Vagina (tissue), 2 donors: Measurements from ENCODE around the gene BAIAP2L1.

Experiments used
- POLR2A ChIP-seq, 2 donors: fragments of 450-650 bp; IDR thresholded peaks; one replicate each; pipeline ENCODE4 v1.6.1; 2017; ENCODE audit warnings: antibody characterized with exemption in 2 of 2, mild to moderate bottlenecking in 2 of 2, moderate library complexity in 2 of 2
- POLR2AphosphoS5 ChIP-seq, 2 donors: sonication (generic); formaldehyde crosslinking; IDR thresholded peaks; one replicate each; pipeline ENCODE4 v1.9.0; 2017; ENCODE audit warnings: antibody characterized with exemption in 2 of 2, mild to moderate bottlenecking in 2 of 2, low read depth in 1 of 2; ENCODE audit not compliant: insufficient read depth in 1 of 2
- TF ChIP-seq, protein P1 (sequence below), 3 experiments: fragments of 450-650 bp in 2 of 3; fragments of 200-600 bp in 1 of 3; sonication (generic) in 1 of 3; IDR thresholded peaks; one replicate each; pipeline ENCODE4 v1.5.1; 2017 to 2019; ENCODE audit warnings: antibody characterized with exemption in 3 of 3, mild to moderate bottlenecking in 2 of 3, moderate library complexity in 2 of 3

DNA sequence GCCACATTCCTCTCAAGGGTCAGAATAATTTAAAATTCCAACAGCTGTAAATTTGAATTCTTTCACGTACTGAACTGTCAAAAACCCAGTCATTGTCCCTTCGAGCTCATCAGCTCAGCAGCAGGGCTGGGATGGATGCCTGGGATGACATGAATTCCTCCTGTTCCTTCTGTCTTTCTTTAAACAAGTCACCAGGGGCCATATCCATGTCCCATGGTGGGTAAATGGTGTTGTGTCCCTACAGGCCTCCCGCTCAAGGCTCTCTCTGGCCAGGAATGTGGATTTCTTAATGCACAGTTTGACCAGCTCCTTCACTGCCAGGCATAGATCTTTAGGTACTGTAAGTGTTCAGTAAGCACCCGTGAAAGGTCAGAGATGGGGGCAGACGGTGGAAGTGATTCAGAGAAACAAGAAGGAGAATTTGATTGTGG, 135.0 kb downstream of the BAIAP2L1 start:
- TF ChIP-seq, protein P1, sequence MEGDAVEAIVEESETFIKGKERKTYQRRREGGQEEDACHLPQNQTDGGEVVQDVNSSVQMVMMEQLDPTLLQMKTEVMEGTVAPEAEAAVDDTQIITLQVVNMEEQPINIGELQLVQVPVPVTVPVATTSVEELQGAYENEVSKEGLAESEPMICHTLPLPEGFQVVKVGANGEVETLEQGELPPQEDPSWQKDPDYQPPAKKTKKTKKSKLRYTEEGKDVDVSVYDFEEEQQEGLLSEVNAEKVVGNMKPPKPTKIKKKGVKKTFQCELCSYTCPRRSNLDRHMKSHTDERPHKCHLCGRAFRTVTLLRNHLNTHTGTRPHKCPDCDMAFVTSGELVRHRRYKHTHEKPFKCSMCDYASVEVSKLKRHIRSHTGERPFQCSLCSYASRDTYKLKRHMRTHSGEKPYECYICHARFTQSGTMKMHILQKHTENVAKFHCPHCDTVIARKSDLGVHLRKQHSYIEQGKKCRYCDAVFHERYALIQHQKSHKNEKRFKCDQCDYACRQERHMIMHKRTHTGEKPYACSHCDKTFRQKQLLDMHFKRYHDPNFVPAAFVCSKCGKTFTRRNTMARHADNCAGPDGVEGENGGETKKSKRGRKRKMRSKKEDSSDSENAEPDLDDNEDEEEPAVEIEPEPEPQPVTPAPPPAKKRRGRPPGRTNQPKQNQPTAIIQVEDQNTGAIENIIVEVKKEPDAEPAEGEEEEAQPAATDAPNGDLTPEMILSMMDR (IDR thresholded peaks at IDR 0.05) = no peak
- TF ChIP-seq POLR2A (IDR thresholded peaks at IDR 0.05) (no peak), POLR2AphosphoS5 (IDR thresholded peaks at IDR 0.05; ENCODE audit: insufficient read depth in 1 of 2, low read depth in 1 of 2) (no peak)
